Endothelial cell (in vitro differentiated cells): ENCODE measurements around the gene SCYL3. TPM values are rescaled to one million over a fixed set of nuclear protein-coding genes. Genes with fewer than 3 reads are reported as not detected.

ENCODE experiments used
- DNase-seq: peaks from one replicate; pipeline ENCODE4 v3.0.0; 2021; ENCODE audit warnings: low spot score
- H3K27ac Mint-ChIP-seq: one replicate; pipeline ENCODE4 v1.8.0; 2021; ENCODE audit warnings: mixed read lengths, inconsistent platforms; ENCODE audit not compliant: unreplicated experiment
- H3K27me3 Mint-ChIP-seq: one replicate; pipeline ENCODE4 v1.8.0; 2021; ENCODE audit warnings: mild to moderate bottlenecking, moderate library complexity, mixed read lengths, inconsistent platforms; ENCODE audit not compliant: unreplicated experiment
- H3K36me3 Mint-ChIP-seq: one replicate; pipeline ENCODE4 v1.8.0; 2021; ENCODE audit warnings: mild to moderate bottlenecking, low read depth, mixed read lengths, inconsistent platforms; ENCODE audit not compliant: unreplicated experiment
- H3K4me1 Mint-ChIP-seq: one replicate; pipeline ENCODE4 v1.8.0; 2021; ENCODE audit warnings: mild to moderate bottlenecking, mixed read lengths, inconsistent platforms; ENCODE audit not compliant: unreplicated experiment
- H3K4me3 Mint-ChIP-seq: one replicate; pipeline ENCODE4 v1.8.0; 2021; ENCODE audit warnings: mild to moderate bottlenecking, mixed read lengths, inconsistent platforms; ENCODE audit not compliant: unreplicated experiment
- H3K9me3 Mint-ChIP-seq: one replicate; pipeline ENCODE4 v1.8.0; 2021; ENCODE audit warnings: mixed read lengths, inconsistent platforms; ENCODE audit not compliant: unreplicated experiment
- total RNA-seq: library from RNA; stranded (reverse); fragmentation: NEBNext Ultra II Directional; extraction: Animal tissue kit (Norgen Biotek cat#: 25700); gene quantifications from one replicate; pipeline ENCODE4 v1.2.1, GENCODE V29; 2021; ENCODE audit not compliant: unreplicated experiment
- TF ChIP-seq, protein P1 (sequence below): fragments of 200-600 bp; sonication (generic); IDR thresholded peaks from one replicate; pipeline ENCODE4 v1.5.0; 2021; ENCODE audit warnings: antibody characterized with exemption; ENCODE audit not compliant: unreplicated experiment

SCYL3 gene
- total RNA-seq, 1 donor from 2014 or later, result 19.2 TPM

DNA sequence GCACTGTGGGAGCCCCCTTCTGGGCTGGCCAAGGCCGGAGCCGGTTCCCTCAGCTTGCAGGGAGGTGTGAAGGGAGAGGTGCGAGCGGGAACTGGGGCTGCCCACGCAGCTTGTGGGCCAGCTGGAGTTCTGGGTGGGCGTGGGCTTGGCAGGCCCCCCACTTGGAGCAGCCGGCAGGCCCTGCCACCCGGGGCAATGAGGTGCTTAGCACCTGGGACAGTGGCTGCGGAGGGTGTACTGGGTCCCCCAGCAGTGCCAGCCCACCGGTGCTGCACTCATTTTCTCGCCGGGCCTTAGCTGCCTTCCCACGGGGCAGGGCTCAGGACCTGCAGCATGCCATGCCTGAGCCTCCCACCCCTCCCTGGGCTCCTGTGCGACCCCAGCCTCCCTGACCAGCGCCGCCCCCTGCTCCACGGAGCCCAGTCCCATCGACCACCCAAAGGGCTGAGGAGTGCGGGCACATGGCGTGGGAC lies 11.6 kb downstream of the SCYL3 start:
- Mint-ChIP-seq H3K27me3 (peaks cover 2% of the 10 kb centered on the region), H3K36me3 (peaks cover 19% of the 10 kb centered on the region), H3K9me3 (no peaks in the 10 kb centered on the region), H3K4me3 (no peak overlapping the region), H3K4me1 (peaks cover 9% of the 10 kb centered on the region), H3K27ac (no peak overlapping the region)
- TF ChIP-seq, protein P1, sequence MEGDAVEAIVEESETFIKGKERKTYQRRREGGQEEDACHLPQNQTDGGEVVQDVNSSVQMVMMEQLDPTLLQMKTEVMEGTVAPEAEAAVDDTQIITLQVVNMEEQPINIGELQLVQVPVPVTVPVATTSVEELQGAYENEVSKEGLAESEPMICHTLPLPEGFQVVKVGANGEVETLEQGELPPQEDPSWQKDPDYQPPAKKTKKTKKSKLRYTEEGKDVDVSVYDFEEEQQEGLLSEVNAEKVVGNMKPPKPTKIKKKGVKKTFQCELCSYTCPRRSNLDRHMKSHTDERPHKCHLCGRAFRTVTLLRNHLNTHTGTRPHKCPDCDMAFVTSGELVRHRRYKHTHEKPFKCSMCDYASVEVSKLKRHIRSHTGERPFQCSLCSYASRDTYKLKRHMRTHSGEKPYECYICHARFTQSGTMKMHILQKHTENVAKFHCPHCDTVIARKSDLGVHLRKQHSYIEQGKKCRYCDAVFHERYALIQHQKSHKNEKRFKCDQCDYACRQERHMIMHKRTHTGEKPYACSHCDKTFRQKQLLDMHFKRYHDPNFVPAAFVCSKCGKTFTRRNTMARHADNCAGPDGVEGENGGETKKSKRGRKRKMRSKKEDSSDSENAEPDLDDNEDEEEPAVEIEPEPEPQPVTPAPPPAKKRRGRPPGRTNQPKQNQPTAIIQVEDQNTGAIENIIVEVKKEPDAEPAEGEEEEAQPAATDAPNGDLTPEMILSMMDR, result no peak
- DNase-seq, result no peak

DNA sequence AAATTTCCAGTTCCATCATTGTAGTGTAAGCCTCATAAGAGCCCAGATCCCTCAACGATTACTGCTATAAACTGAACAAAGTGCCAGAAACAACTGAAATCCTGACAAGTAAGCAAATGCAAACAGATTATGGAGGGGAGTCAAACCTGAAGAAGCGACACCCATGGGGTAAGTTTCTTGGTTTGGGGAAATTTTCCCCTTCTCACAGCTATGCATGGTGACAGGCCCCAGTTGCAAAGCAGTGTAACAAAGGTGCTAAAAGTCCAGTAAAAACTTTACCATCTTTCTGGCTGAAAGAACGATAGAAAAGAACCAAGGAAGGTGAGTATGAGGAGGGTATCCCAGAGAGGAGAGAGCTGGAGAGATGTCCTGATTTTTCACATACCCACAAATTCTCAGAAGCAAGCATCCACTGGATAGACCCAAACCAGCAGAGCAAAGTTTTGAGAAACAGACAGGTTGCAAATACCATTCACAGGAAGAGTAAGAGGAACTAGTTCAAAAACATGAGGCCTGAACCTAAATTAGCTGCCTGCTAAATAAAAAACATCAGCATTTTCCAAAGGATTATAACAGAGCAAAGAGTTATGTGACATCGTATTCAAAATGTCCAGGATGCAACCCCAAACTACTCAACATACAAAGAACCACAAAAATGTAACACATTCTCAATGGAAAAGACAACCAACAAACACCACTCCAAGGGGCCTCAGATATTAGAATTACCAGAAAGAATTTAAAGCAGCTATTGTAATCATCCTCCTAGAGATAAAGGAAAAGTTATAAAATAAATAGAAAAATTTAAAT lies 14.5 kb downstream of the SCYL3 start:
- Mint-ChIP-seq H3K4me3 (no peak overlapping the region), H3K36me3 (peaks cover 29% of the 10 kb centered on the region), H3K27me3 (peaks cover 2% of the 10 kb centered on the region), H3K4me1 (peaks cover 9% of the 10 kb centered on the region), H3K9me3 (no peaks in the 10 kb centered on the region), H3K27ac (no peak overlapping the region)
- DNase-seq, result no peak
- TF ChIP-seq, protein P1, result no peak

DNA sequence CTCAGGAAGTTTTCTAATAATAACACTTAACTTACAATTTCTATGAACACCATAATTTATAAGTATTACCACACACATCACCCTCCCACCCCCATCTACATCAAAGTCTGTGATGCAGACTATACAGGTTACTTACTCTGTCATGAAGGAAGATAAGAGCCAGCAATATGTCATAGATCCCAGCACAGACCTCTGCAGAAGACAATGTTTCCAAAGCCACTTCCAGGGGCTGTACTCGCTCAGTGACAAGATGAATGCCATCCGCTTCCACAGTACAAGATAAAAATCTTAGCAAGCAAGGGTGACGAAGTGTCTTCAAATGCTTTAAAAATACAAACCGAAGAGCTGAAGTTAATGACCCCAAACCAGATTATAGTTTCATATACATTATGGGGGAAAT lies 15.2 kb downstream of the SCYL3 start:
- Mint-ChIP-seq H3K36me3 (peaks cover 36% of the 10 kb centered on the region), H3K4me3 (no peak overlapping the region), H3K9me3 (no peaks in the 10 kb centered on the region), H3K27ac (no peak overlapping the region), H3K4me1 (peaks cover 9% of the 10 kb centered on the region), H3K27me3 (peaks cover 2% of the 10 kb centered on the region)
- DNase-seq, result no peak
- TF ChIP-seq, protein P1, result no peak

DNA sequence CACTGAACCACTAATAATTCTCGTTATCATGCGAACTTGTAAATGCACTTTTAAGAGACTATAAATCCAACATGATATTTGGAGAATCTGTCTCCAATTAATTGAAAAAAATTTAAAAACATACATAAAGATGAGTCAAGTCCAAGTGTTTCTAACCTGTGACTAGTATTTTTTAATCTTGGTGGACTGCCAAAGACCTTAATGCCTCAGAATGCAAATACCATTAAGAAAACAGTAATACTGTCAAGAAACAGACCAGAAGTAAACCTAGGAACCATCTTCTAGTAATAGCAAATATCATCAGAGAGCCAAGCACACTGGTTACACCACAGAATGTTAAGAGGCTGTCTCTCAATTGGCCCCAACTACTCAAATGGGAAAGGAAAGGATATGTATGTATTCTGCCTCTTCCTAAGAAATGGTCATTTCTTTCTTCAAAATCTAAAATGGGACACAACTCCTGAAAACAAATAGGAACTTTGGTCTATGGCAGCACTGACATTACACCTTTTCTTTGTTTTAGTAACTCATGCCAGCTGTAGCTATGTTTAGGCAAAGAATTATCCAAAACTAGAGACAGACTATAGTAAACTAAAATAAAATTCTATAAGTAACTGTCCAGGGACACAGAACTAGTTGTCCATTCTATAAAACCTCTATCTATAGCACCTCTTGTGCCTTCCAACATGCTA lies 15.8 kb downstream of the SCYL3 start:
- no peak for DNase-seq
- H3K4me3 Mint-ChIP-seq, result no peak overlapping the region
- H3K4me1 Mint-ChIP-seq, result peaks cover 9% of the 10 kb centered on the region
- no peaks in the 10 kb centered on the region for H3K27me3 Mint-ChIP-seq
- peaks cover 4% of the 10 kb centered on the region for H3K9me3 Mint-ChIP-seq
- H3K36me3 Mint-ChIP-seq, result peaks cover 36% of the 10 kb centered on the region
- TF ChIP-seq, protein P1, result no peak
- no peak overlapping the region for H3K27ac Mint-ChIP-seq

DNA sequence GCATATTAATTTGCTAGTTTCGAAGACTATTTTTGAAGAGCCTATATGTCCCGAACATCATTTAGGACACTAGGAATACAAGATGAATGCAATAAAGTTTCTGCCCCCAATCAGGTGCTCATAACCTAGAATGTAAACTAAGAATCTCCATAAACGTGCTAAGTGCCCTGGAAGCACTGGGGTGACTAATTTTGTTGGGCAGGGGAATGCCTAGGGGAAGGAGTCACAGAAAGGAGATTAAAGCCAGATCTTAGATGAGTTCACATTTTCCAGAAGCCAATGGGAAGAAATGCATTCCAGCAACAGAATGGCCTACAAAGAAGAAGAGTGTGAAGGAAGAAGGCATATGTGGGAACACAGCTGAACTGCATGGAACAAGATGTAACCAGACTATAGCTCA lies 19.5 kb downstream of the SCYL3 start:
- H3K9me3 Mint-ChIP-seq, result peaks cover 4% of the 10 kb centered on the region
- H3K4me3 Mint-ChIP-seq, result peak overlapping the region; percentile 43
- no peak for DNase-seq
- H3K4me1 Mint-ChIP-seq, result peaks cover 6% of the 10 kb centered on the region
- TF ChIP-seq, protein P1, result no peak
- H3K36me3 Mint-ChIP-seq, result peaks cover 53% of the 10 kb centered on the region
- H3K27ac Mint-ChIP-seq, result no peak overlapping the region
- H3K27me3 Mint-ChIP-seq, result no peaks in the 10 kb centered on the region
